Stomach (tissue), 9 donors: Measurements from ENCODE around the gene NT5DC3. TPM values are rescaled to one million over a fixed set of nuclear protein-coding genes. Genes with fewer than 3 reads are reported as not detected.

Source experiments
- DNase-seq, 2 donors: peaks; one replicate each; pipeline versions ENCODE4 v3.0.0 to v3.0.0-alpha.2; 2013 to 2019
- H3K27ac ChIP-seq, 5 donors: fragments of 200-600 bp in 4 of 5; sonication (generic) in 4 of 5; one replicate each; pipeline ENCODE4 v1.5.1; 2013 to 2019; ENCODE audit warnings: mild to moderate bottlenecking in 1 of 5, moderate library complexity in 1 of 5
- H3K27me3 ChIP-seq, 3 donors: fragments of 200-600 bp; sonication (generic); one replicate each; pipeline ENCODE4 v1.5.1; 2017 to 2019; ENCODE audit warnings: mixed run types in 1 of 3
- H3K36me3 ChIP-seq, 4 donors: fragments of 200-600 bp; sonication (generic); 1 replicate in 3 of 4; 2 replicates in 1 of 4; pipeline ENCODE4 v1.5.1; 2016 to 2019
- H3K4me1 ChIP-seq, 4 donors: fragments of 200-600 bp; sonication (generic); one replicate each; pipeline ENCODE4 v1.5.1; 2016 to 2019
- H3K4me3 ChIP-seq, 4 donors: fragments of 200-600 bp; sonication (generic) in 3 of 4; one replicate each; pipeline ENCODE4 v1.5.1; 2016 to 2019; ENCODE audit warnings: mild to moderate bottlenecking in 1 of 4
- H3K9me3 ChIP-seq, 4 donors: fragments of 200-600 bp; sonication (generic); one replicate each; pipeline ENCODE4 v1.5.1; 2016 to 2019
- CTCF ChIP-seq, 7 experiments: fragments of 450-650 bp in 4 of 7; fragments of 200-600 bp in 3 of 7; sonication (generic) in 3 of 7; IDR thresholded peaks; one replicate each; pipeline ENCODE4 v1.5.1; 2016 to 2019; ENCODE audit warnings: antibody characterized with exemption in 7 of 7, control low read depth in 2 of 7, mild to moderate bottlenecking in 1 of 7
- EP300 ChIP-seq: sonication (generic); formaldehyde crosslinking; IDR thresholded peaks from one replicate; pipeline ENCODE4 v1.6.1; 2017; ENCODE audit warnings: antibody characterized with exemption
- POLR2A ChIP-seq, 4 donors: fragments of 450-650 bp; IDR thresholded peaks; one replicate each; pipeline ENCODE4 v1.6.1; 2016; ENCODE audit warnings: antibody characterized with exemption in 4 of 4, control low read depth in 2 of 4, mild to moderate bottlenecking in 1 of 4, moderate library complexity in 1 of 4
- POLR2AphosphoS5 ChIP-seq, 3 donors: sonication (generic); formaldehyde crosslinking; IDR thresholded peaks; one replicate each; pipeline ENCODE4 v1.6.1; 2016; ENCODE audit warnings: antibody characterized with exemption in 3 of 3
- WGBS, 5 donors: extraction: QIAGEN DNeasy Blood & Tissue Kit in 3 of 5; methylation state at CpG; one replicate each; pipeline versions ENCODE4 v1.1.5 to v1.1.7; 2013 to 2018; 5-methylcytosine and 5-hydroxymethylcytosine counted together
- intact Hi-C: fragments of 100-400 bp; cut with DNase I; formaldehyde crosslinking; loops from one replicate; pipeline ENCODE4 v1.15.1; 2023; ENCODE audit warnings: low total_unique reads
- polyA plus RNA-seq, 3 donors: library from polyadenylated mRNA; stranded (reverse); fragments of 200-250 nt; gene quantifications; one replicate each; pipeline ENCODE4 v1.2.3, GENCODE V29; 2013
- total RNA-seq, 5 donors: library from RNA; depleted of rRNA; stranded (reverse); fragments of >200 nt; gene quantifications; one replicate each; pipeline versions ENCODE4 v1.1.0 to v1.2.3, GENCODE V29; 2014 to 2016
- donor health status: healthy with polysubstance abuse.
- donor health status: Bipolar disorder and iron deficiency.
- donor health status: healthy.

Gene NT5DC3
- total and polyA plus RNA-seq, 8 donors = 0.76 to 42.9 (median 8.7) TPM

GRCh38 chr12:103879878-103880277, 38.8 kb upstream of the NT5DC3 start:
- TF ChIP-seq POLR2A (IDR thresholded peaks at IDR 0.05) (no peak), CTCF (IDR thresholded peaks at IDR 0.05) (no peak), EP300 (no peak), POLR2AphosphoS5 (IDR thresholded peaks at IDR 0.05) (no peak)
- peaks cover 0 to 5% (median 2%) of the 10 kb centered on the region in 4 donors for H3K4me1 ChIP-seq
- no peak overlapping the region for H3K4me3 ChIP-seq
- no peaks in the 10 kb centered on the region for H3K9me3 ChIP-seq
- intact Hi-C loops = loop anchor here (5.0 kb wide), 1 partner anchor 227 kb away; no protein-coding TSS in a partner anchor
- no peak overlapping the region for H3K27ac ChIP-seq
- no peaks in the 10 kb centered on the region for H3K27me3 ChIP-seq
- H3K36me3 ChIP-seq = no peaks in the 10 kb centered on the region
- 41 to 78% (median 61%) methylated on average over 1 to 2 of the region's 2 CpGs for WGBS, 5 donors
- no peak for DNase-seq

- intact Hi-C loops = loop anchor here (5.0 kb wide), 1 partner anchor 228 kb away; no protein-coding TSS in a partner anchor
- 77 to 90% (median 86%) methylated on average over 9 of the region's 9 CpGs for WGBS, 5 donors
- H3K4me1 ChIP-seq = peaks cover 0 to 5% (median 2%) of the 10 kb centered on the region in 4 donors
Observed at GRCh38 chr12:103879048-103879692, 38.1 kb upstream of the NT5DC3 start.

GRCh38 chr12:103877934-103878510, 37.0 kb upstream of the NT5DC3 start:
- H3K36me3 ChIP-seq = no peaks in the 10 kb centered on the region
- peak; percentile 57 to 84 for DNase-seq
- 7 to 14% (median 10%) methylated on average over 5 of the region's 5 CpGs for WGBS, 5 donors
- H3K4me3 ChIP-seq = no peak overlapping the region
- TF ChIP-seq CTCF (IDR thresholded peaks at IDR 0.05) (peak in 5 of 7 experiments; percentile 44 to 63 (median 59)), POLR2AphosphoS5 (IDR thresholded peaks at IDR 0.05) (peak in 1 of 3 donors; percentile 29), POLR2A (IDR thresholded peaks at IDR 0.05) (no peak), EP300 (no peak)
- intact Hi-C loops = loop anchor here (5.0 kb wide), 1 partner anchor 229 kb away; no protein-coding TSS in a partner anchor
- H3K9me3 ChIP-seq = no peaks in the 10 kb centered on the region
- H3K4me1 ChIP-seq = peaks cover 0 to 4% (median 0%) of the 10 kb centered on the region in 4 donors
- no peak overlapping the region for H3K27ac ChIP-seq
- no peaks in the 10 kb centered on the region for H3K27me3 ChIP-seq

More at GRCh38 chr12:103879048-103879692, 38.1 kb upstream of the NT5DC3 start:
- H3K4me3 ChIP-seq = no peak overlapping the region
- TF ChIP-seq POLR2AphosphoS5 (IDR thresholded peaks at IDR 0.05) = no peak
- no peak for TF ChIP-seq POLR2A (IDR thresholded peaks at IDR 0.05)
- no peaks in the 10 kb centered on the region for H3K9me3 ChIP-seq
- H3K27me3 ChIP-seq = no peaks in the 10 kb centered on the region
- H3K36me3 ChIP-seq = no peaks in the 10 kb centered on the region
- no peak overlapping the region for H3K27ac ChIP-seq
- DNase-seq = no peak

- no peak for DNase-seq
- intact Hi-C loops = loop anchor here (5.0 kb wide), 1 partner anchor 230 kb away; no protein-coding TSS in a partner anchor
- Histone ChIP-seq H3K27ac (no peak overlapping the region), H3K9me3 (no peaks in the 10 kb centered on the region), H3K4me3 (no peak overlapping the region), H3K36me3 (no peaks in the 10 kb centered on the region), H3K27me3 (no peaks in the 10 kb centered on the region), H3K4me1 (peaks cover 0 to 4% (median 0%) of the 10 kb centered on the region in 4 donors)
- WGBS, 5 donors = 44 to 74% (median 68%) methylated on average over 1 of the region's 1 CpG
- TF ChIP-seq EP300 = no peak
- no peak for TF ChIP-seq POLR2AphosphoS5 (IDR thresholded peaks at IDR 0.05)
- no peak for TF ChIP-seq CTCF (IDR thresholded peaks at IDR 0.05)
- no peak for TF ChIP-seq POLR2A (IDR thresholded peaks at IDR 0.05)
Observed at GRCh38 chr12:103877288-103877687, 36.3 kb upstream of the NT5DC3 start.
